GM20000 (cell line): ENCODE results near the gene COX7B2.
A peak's percentile ranks its signal among the peaks of the same experiment; 100 is the strongest.

Source experiments
- DNase-seq: peaks from one replicate; pipeline ENCODE4 v3.0.0; 2012; ENCODE audit warnings: low spot score
- CTCF ChIP-seq: IDR thresholded peaks from 2 replicates; pipeline ENCODE4 v1.5.1; 2012; ENCODE audit warnings: mild to moderate bottlenecking, control low read depth; ENCODE audit errors: extremely low read depth, missing control alignments

COX7B2 gene

GRCh38 chr4:46933686-46934085, 24.6 kb upstream of the COX7B2 start:
- TF ChIP-seq CTCF = no peak
- no peak for DNase-seq

GRCh38 chr4:46931981-46932380, 22.9 kb upstream of the COX7B2 start:
- DNase-seq = peak; percentile 24
- peak; percentile 56 for TF ChIP-seq CTCF

GRCh38 chr4:46930891-46931290, 21.8 kb upstream of the COX7B2 start:
- no peak for DNase-seq
- TF ChIP-seq CTCF = no peak

DNA sequence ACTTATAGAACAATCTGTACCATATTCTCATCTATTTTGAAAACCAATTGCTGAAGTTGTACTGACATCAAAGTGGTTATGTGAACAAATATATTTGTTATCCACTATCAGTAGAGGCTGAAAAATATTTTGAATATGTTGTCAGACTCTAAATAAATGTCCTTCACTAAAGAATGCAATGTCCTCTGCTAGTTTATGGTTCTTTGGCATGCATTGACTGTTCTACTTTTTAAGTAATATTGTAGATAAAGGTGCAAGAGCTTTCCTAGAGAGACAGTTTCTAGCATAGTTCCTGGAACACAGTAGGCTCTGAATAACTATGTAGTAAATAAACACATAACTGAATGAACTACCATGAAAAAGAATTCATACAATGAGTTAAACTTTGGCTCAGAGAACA, 18.2 kb upstream of the COX7B2 start:
- no peak for TF ChIP-seq CTCF
- no peak for DNase-seq

DNA sequence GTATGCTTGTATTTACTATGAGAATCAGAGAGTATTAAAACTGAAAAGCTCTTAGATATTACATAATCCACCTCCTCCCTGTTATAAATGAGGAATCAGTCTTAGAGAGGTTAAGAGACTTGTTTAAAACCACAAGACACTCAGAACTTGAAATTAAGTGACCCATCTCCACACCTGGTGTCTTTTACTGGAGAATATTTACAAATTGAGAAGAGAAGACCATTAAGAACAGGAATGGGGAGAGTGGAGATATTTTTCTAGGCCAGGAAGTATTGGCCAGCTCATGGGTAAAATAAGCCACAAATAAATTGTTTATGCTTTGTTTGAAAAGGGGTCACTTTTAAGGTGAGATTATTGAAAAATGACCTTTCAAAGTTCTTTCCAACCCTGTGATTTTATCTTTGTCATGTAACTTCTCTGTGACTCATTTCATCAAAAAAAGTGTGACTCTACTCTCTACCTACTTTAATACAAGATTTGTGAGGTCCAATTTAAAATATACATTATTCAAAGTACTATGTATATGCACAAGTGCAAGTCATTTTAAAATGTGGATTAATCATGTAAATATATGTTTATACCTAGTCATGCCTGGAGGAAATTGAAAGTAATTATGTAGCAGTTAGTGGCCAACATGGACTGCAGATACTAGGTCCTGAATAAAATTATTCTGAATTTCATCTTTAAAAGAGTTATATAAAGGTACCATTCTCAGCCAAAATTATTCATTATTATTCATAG, 15.9 kb upstream of the COX7B2 start:
- DNase-seq = no peak
- TF ChIP-seq CTCF = no peak

- TF ChIP-seq CTCF = no peak
- no peak for DNase-seq
These were observed 13.2 kb upstream of the COX7B2 start for GRCh38 chr4:46922205-46922604.

DNA sequence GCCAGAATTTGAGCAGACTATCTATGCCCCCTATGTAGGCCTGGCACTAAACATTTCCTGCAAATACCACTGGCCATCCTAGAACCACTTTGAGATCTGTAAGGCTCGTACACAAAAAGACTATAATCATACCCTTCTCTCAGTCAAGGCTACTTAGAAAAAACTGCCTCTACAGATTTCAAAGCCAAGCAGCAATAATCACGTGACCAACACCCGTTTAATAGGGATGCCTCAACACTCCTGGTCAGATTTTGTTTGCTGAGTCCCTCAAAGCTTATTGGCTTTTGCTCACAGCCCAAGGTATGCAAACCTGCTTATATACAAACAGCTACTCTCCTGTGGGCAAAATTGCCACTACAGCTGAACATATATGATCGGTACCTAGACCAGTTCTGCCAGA, 897 bp downstream of the COX7B2 start:
- no peak for TF ChIP-seq CTCF
- DNase-seq = no peak
